ENCODE data around the gene UPP2.

Gene UPP2

DNA sequence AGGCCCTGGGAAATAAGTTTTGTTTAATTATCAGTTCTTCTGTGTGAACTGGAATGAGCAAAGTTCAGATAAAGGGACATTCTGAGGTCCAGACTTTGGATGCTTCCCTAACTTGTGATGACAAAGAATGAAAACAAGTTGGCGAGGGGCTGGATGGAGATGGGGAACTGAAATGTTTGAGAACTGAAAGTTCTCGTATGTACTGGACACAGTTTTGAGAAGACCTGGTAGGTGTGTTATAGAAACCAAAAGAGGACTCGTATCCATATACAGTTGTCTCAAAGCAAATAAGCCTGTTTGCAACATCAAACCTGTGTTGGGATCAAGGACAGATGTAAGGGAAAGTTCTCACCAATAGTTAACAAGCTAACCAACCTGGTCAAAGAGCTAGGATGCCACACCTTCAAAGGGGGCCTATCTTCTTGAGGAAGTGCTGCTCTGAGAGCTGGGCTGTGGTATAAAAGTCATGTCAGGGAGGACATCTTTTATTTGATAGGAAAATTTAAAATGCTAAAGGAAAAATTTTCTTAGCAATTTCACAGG, at the start of gene UPP2:
Gene UPP2 (plus strand): TSS at position 493 of the 543 bp plus-strand sequence. CDS start 188 bp downstream, outside the sequence.
- Histone ChIP-seq H3K4me2 (ENCODE audit: low read depth, low read length, poor library complexity, severe bottlenecking) (no peak within 1 kb of the TSS), H3K9me2 (replicated peaks; ENCODE audit: low read depth, low read length) (no peaks in the 10 kb centered on the region), H2AFZ (ENCODE audit: low read length) (no peak within 1 kb of the TSS), H3K9me3 (ENCODE audit: insufficient read depth, low read depth, low read length) (no peaks in the 10 kb centered on the region), H3K9ac (ENCODE audit: low read depth, low read length, poor library complexity, severe bottlenecking) (no peak within 1 kb of the TSS), H3K27me3 (ENCODE audit: insufficient read depth, low read length, poor library complexity, severe bottlenecking) (no peaks in the 10 kb centered on the region), H3F3A (ENCODE audit: low read depth) (no peaks in the 10 kb centered on the region), H3K79me2 (ENCODE audit: insufficient read depth, low read length) (no peaks in the 10 kb centered on the region), H3K36me3 (ENCODE audit: insufficient read depth, low read length) (no peaks in the 10 kb centered on the region), H4K20me1 (ENCODE audit: insufficient read depth, low read length, poor library complexity, severe bottlenecking) (no peaks in the 10 kb centered on the region), H3K4me3 (ENCODE audit: low read length, poor library complexity, severe bottlenecking) (no peak within 1 kb of the TSS), H3K4me1 (ENCODE audit: insufficient read depth, low read length, poor library complexity, severe bottlenecking) (no peaks in the 10 kb centered on the region)
- TF ChIP-seq, protein P1, sequence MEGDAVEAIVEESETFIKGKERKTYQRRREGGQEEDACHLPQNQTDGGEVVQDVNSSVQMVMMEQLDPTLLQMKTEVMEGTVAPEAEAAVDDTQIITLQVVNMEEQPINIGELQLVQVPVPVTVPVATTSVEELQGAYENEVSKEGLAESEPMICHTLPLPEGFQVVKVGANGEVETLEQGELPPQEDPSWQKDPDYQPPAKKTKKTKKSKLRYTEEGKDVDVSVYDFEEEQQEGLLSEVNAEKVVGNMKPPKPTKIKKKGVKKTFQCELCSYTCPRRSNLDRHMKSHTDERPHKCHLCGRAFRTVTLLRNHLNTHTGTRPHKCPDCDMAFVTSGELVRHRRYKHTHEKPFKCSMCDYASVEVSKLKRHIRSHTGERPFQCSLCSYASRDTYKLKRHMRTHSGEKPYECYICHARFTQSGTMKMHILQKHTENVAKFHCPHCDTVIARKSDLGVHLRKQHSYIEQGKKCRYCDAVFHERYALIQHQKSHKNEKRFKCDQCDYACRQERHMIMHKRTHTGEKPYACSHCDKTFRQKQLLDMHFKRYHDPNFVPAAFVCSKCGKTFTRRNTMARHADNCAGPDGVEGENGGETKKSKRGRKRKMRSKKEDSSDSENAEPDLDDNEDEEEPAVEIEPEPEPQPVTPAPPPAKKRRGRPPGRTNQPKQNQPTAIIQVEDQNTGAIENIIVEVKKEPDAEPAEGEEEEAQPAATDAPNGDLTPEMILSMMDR (conservative IDR thresholded peaks at IDR 0.05; ENCODE audit: low read length): no peak
- TF ChIP-seq EZH2phosphoT487 (IDR thresholded peaks at IDR 0.05; ENCODE audit: borderline replicate concordance): no peak

DNA sequence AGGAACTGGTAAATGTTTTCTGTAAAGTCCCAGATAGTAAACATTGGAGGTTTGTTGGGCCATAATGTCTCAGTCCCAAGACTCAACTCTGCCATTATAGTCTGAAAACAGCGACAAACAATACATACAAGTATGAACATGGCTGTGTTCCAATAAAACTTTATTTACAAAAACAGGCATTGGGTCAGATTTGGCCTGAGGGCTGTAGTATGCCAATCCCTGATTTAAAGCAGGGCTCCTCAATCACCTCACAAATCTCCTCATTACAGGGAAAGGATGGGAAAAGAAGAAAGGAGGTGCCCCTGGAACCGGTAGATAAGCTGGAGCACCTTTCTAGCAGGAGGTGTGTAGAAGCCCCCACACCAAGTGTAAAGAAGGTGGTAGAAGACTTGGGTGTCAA, 48.9 kb upstream of the UPP2 start:
- no peaks in the 10 kb centered on the region for H4K20me1 ChIP-seq (ENCODE audit: insufficient read depth, low read length, poor library complexity, severe bottlenecking)
- no peaks in the 10 kb centered on the region for H3F3A ChIP-seq (ENCODE audit: low read depth)
- no peaks in the 10 kb centered on the region for H3K9me2 ChIP-seq (replicated peaks; ENCODE audit: low read depth, low read length)
- no peaks in the 10 kb centered on the region for H3K36me3 ChIP-seq (ENCODE audit: insufficient read depth, low read length)
- H3K79me2 ChIP-seq (ENCODE audit: insufficient read depth, low read length): no peaks in the 10 kb centered on the region
- H3K9ac ChIP-seq (ENCODE audit: low read depth, low read length, poor library complexity, severe bottlenecking): no peak overlapping the region
- no peaks in the 10 kb centered on the region for H3K9me3 ChIP-seq (ENCODE audit: insufficient read depth, low read depth, low read length)
- no peaks in the 10 kb centered on the region for H3K4me1 ChIP-seq (ENCODE audit: insufficient read depth, low read length, poor library complexity, severe bottlenecking)
- H3K4me2 ChIP-seq (ENCODE audit: low read depth, low read length, poor library complexity, severe bottlenecking): no peak overlapping the region
- no peak overlapping the region for H3K4me3 ChIP-seq (ENCODE audit: low read length, poor library complexity, severe bottlenecking)
- H3K27me3 ChIP-seq (ENCODE audit: insufficient read depth, low read length, poor library complexity, severe bottlenecking): no peaks in the 10 kb centered on the region
- no peak overlapping the region for H2AFZ ChIP-seq (ENCODE audit: low read length)
- TF ChIP-seq, protein P1 (conservative IDR thresholded peaks at IDR 0.05; ENCODE audit: low read length): no peak
- TF ChIP-seq EZH2phosphoT487 (IDR thresholded peaks at IDR 0.05; ENCODE audit: borderline replicate concordance): no peak

DNA sequence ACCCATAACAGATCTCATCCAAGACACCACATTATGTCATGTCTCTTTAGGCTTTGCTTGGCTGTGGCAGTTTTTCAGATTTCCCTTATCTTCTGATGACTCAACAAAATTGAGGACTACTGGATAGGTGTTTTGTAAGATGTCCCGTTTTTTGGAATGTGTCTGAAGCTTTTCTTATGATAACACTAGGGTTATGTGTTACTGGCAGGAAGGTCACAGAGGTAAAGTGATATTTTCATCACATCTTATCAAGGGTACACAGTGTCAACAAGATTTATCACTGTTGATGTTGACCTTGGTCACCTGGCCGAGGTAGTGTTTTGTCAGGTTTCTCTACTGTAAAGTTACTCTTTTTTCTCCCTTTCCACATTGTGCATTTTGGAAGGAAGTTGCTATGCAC, 44.8 kb upstream of the UPP2 start:
- Histone ChIP-seq H2AFZ (ENCODE audit: low read length) (no peak overlapping the region), H3K9me2 (replicated peaks; ENCODE audit: low read depth, low read length) (no peaks in the 10 kb centered on the region)

More for the DNA sequence above, 44.8 kb upstream of the UPP2 start:
- Histone ChIP-seq H3K27me3 (ENCODE audit: insufficient read depth, low read length, poor library complexity, severe bottlenecking) (no peaks in the 10 kb centered on the region), H3K4me2 (ENCODE audit: low read depth, low read length, poor library complexity, severe bottlenecking) (no peak overlapping the region), H3K9me3 (ENCODE audit: insufficient read depth, low read depth, low read length) (no peaks in the 10 kb centered on the region), H3K4me1 (ENCODE audit: insufficient read depth, low read length, poor library complexity, severe bottlenecking) (no peaks in the 10 kb centered on the region), H3K4me3 (ENCODE audit: low read length, poor library complexity, severe bottlenecking) (no peak overlapping the region), H3K36me3 (ENCODE audit: insufficient read depth, low read length) (no peaks in the 10 kb centered on the region), H3K79me2 (ENCODE audit: insufficient read depth, low read length) (no peaks in the 10 kb centered on the region), H3F3A (ENCODE audit: low read depth) (no peaks in the 10 kb centered on the region), H3K9ac (ENCODE audit: low read depth, low read length, poor library complexity, severe bottlenecking) (no peak overlapping the region), H4K20me1 (ENCODE audit: insufficient read depth, low read length, poor library complexity, severe bottlenecking) (no peaks in the 10 kb centered on the region)
- TF ChIP-seq, protein P1 (conservative IDR thresholded peaks at IDR 0.05; ENCODE audit: low read length): no peak
- TF ChIP-seq EZH2phosphoT487 (IDR thresholded peaks at IDR 0.05; ENCODE audit: borderline replicate concordance): no peak

Data from Loucy (cell line).